ENCODE measurements around the gene ARF1.
A peak's percentile ranks its signal among the peaks of the same experiment; 100 is the strongest.

ARF1 gene

DNA sequence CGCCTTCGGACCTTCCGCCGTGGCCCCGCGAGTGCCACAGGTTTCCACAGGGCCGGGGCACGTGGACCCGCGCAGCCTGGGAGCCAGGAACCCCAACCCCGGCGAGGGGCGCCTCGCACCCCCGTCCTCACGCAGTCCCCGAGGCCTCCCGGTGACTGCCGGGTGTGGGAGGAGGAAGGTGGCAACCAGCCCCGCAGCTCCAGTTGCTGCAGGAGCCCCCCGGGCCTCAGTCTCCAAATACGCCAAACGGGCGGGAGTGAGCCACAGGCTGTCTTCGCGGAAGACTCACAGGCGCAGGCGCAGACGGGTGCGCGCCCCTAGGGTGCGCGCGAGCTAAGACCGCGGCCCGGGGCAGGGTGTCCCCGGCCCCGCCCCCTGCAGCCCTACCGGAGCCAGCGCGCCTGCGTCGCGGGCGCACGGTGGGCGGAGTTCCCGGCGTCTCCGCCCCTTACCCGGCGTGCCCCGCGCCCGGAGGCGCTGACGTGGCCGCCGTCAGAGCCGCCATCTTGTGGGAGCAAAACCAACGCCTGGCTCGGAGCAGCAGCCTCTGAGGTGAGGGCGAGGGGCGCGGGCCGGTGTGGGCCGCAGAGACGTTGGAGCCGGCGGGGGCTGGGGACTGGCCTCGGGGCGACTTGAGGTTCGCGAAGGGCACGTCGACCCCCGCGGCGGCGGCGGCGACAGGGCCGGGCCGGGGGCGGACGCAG, at the start of gene ARF1:
TSS of gene ARF1 (plus strand) at position 495 of the 704 bp plus-strand sequence. CDS start 14,407 bp downstream, outside the sequence.
- peak; percentile 99 for DNase-seq (ENCODE audit: low spot score)

DNA sequence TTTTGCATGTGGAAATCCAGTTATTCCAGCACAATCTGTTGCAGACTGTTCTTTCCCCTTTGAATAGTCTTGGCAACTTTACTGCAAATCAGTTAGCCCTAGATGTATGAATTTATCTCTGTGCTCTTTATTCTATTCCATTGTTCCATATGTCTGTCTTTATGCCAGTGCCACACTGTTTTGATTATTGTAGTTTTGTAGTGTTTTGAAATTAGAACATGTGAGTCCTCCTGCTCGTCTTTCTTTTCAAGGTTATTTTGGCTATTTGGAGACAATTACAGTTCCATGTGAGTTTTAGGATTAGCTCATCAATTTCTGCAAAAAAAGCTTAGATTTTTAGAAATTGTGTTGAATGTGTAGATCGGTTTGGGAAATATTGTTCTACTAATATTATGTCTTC, 49.1 kb upstream of the ARF1 start:
- DNase-seq (ENCODE audit: low spot score): no peak

DNA sequence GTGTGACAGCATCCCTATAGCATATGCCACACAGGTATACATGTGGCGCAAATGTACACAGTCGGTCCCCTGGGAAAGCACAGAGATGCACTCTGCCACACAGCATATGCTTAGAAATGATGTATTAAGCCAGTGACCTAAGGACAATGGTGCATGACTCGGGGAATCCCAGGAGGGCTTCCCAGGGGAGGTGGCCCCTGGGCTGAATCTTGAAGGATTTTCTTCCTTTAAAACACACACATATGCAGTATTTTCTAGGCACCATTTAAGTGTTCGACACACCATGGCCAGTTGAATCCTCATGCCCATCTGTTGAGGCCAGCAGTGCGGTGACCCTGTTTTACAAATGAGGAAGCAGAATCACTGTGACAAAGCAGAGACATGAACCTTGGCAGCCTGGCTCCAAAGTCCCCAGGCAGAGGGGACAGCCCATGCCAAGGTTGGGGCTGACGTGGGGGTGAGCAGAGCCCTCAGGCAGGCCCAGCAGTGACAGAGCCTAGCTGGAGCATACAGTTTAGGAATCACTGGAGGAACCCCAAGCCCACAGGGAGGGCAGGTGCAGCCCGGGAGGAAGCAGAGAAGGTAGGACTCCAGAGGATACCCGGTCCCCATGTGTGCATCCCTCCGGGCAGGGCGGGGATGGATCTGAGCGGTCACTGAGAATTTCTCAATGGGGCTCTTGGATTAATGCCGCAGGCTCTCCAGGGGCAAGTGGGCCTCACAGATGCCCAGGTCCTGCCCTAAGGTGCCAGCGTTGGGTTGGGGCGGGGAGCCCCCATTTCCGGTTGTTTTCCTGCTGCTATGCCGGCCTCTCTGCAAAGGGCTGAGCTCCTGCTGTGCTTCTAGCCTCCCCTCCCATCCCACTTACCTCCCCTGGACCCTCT, 47.3 kb upstream of the ARF1 start:
- DNase-seq (ENCODE audit: low spot score): no peak

DNA sequence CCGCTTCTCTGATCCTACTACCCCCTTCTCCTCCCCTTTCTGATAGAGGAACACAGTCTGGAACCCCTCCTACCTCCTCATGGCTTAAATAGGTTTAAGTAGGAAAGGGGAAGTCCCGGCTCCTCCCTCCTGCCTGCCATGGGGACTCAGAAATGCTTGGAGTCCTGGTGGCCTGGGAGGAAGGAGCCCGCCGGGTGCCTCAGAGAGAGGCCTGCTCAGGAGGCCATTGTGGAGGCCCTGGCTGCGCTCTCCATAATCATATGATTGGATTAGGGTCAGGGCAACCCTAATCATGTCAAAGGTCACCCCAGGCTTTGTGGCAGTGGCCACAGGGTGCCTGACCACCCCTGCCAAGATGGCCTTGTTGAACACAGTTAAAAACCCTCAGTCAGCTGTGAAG, 46.7 kb upstream of the ARF1 start:
- no peak for DNase-seq (ENCODE audit: low spot score)

GRCh38 chr1:228036701-228037231, 45.7 kb upstream of the ARF1 start:
- no peak for DNase-seq (ENCODE audit: low spot score)

DNA sequence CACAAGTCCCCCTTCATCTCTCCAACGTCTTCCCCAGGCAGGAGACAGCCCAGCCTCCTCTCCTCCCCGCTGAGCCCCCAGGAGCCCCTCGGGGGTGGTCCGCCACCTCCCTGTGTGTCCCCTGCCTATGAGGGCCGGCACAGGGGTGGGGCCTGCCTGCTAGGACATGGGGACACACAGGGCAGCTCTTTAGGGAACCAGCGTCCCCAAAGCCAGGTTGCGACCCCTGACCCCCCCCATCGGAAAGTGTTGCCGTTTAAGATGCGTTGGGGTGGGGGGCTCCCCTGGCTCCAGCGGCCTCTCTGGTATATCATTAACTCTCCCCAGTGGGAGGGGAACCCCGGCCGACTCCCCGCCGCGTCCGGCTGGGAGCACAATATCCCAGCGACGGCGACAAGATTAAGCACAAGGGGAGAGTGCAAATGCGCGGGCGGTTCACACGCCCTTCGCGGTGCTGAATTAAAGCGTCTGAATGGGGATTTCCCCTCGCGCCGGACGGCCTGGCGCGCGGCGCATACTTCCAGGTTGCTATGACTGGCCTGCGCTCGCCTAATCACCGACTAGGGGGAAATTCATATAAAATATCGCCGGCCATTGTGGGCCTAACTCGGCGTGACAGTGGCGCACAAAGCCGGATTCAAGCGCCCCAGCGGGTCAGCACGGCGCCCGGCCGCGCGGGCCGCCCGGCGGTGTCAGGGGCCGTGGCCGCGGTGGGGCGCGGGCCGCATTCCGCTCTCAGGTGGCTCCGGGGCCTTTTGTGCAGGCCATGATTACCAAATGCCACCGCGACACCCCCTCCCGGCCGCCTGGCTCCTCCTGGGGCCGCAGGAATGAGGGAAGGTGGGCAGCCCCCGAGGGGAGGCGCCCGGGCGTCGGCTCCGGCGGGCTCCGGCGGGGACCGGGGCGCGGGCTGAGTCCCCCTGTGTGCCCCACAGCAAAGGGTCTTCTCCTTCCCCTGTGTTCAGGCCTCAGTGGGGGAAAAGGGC, 44.8 kb upstream of the ARF1 start:
- no peak for DNase-seq (ENCODE audit: low spot score)

- no peak for DNase-seq (ENCODE audit: low spot score)
These were observed 44.0 kb upstream of the ARF1 start for GRCh38 chr1:228038387-228039005.

DNA sequence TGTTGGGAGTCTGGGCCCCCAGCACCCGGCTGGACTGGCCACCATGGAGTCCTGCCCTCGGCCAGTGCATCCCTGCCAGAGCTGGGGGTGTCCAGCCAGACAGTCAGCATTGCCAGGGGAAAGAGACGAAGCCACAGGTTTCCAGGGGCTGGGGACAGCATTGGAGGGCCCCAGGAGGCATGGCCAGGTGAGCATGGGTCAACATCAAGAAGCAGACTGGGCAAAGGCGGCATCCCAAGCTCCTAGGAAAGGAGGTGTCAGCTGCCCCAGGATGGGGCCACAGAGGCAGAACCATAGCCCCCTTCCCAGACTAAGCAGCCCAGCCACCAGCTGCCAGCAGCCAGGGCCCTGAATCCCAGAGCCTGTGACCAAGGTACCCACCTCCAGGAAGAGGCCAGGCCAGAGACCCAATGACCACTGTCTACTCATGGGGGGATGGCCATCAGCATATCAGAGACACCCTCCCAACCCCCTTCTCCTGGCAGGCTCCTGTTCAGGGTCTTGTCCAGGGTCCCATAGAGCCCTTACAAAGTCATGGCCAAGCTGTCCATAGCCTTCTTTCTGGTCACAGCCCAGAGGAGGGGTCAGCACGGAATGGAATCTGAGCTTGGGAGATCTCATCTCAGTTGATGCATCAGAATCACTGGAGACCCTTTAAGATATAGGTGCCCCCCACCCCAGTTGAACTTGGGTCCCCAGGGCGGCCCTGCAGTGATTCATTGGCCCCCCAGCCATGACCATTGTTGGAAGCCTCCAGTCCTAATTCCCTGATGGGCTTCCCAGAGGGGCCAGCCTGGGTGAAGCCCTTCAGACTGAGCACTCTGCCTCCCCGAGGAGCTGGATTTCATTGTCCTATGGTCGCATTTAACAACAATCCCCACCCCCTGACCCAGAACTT, 43.3 kb upstream of the ARF1 start:
- DNase-seq (ENCODE audit: low spot score): no peak

GRCh38 chr1:228039986-228040385, 42.5 kb upstream of the ARF1 start:
- no peak for DNase-seq (ENCODE audit: low spot score)

DNA sequence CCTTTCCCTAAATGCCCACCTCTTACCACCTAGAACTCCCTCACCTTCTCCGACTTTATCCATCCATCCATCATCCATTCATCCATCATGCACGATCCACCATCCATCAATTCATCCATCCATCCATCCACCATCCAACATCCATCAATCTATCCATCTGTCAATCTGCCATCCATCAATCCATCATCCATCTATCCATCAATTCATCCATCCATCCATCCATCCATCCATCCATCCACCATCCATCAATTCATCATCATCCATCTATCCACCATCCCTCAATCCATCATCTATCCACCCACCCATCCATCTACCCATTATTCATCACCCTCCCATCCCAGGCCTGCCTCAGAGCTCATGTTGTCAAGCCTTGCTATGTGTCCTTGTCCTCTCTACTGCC, 41.2 kb upstream of the ARF1 start:
- no peak for DNase-seq (ENCODE audit: low spot score)

DNA sequence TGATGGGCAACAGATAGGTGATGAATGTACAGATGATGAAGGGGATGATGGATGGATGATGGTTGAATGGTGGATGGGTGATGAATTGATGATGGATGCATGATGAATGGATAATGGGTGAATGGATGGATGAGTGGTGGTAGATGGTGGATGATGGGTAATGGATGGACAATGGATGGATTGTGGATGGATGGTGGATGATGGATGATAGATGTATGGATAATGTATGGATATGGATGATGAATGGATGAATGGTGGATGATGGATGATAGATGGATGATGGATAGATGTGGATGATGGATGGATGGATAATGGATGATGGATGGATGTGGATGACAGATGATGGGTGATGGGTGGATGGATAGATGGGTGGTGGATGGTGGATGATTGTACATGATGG, 40.0 kb upstream of the ARF1 start:
- DNase-seq (ENCODE audit: low spot score): no peak

DNA sequence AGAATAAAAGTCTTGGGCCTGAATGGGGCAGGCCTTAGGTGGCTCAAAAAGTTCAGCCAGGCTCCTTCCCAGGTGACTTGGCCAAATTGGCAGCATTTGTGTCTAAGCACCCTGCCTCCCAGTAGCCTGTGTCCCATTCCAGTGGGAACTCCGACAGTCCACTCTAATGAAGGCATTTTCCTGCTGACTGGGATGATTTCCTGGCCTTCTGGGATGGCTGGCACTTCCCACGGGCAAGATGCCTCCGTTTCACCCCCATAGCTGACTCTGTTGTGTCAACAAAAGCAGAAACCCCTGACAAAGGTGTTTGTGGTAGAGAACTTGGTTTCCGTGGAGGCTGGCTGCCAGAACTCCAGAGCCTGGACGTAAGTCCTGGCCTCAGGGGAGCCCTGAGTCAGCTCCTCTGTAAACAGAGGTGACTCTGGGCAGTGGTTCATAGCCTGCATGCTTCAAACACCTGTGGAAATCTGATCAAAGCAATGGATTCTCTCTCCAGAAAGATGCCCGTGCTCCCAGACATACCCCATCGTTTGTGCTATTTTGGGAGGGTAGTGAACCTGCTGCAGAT, 39.1 kb upstream of the ARF1 start:
- DNase-seq (ENCODE audit: low spot score): no peak

DNA sequence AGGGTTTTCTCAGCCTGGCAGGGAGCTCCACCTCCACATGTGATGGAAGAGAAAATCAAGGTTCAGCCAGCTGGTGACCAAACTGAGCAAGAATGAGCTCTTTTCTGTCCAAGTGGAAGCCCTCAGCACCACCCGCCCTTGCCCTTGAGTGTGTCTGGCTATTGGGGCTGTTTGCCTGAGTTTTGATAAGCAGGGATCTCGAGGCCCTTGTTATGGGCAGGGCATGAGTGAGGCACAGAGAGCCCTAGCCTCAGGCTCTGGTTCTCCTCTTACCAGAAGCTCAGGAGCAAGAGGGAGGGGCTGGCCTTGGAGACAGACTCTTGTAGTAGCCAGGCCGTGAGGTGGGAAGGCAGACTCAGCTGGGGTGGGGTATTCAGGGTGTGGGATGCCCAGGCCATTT, 37.5 kb upstream of the ARF1 start:
- DNase-seq (ENCODE audit: low spot score): no peak

DNA sequence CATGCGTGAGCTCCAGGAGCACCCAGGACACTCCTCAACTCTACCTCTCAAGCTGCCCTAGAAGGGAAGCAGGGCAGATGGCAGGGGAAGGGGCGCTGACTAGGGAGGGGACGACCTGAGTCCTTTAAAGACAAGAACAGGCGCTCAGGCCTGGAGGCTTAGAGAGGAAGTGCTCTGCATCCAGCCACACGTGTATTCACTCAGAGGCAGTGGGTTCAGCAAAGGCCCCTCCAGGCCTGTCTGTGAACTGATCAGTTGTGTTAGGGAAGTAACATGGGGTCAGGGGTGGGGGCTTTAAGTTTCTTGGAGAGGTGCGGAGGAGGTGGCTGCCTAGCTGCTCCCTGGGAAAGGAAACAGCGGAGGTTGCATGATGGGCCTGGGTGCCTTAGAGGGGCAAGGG, 37.1 kb upstream of the ARF1 start:
- DNase-seq (ENCODE audit: low spot score): no peak

- no peak for DNase-seq (ENCODE audit: low spot score)
These were observed 36.6 kb upstream of the ARF1 start for GRCh38 chr1:228045871-228046270.

DNA sequence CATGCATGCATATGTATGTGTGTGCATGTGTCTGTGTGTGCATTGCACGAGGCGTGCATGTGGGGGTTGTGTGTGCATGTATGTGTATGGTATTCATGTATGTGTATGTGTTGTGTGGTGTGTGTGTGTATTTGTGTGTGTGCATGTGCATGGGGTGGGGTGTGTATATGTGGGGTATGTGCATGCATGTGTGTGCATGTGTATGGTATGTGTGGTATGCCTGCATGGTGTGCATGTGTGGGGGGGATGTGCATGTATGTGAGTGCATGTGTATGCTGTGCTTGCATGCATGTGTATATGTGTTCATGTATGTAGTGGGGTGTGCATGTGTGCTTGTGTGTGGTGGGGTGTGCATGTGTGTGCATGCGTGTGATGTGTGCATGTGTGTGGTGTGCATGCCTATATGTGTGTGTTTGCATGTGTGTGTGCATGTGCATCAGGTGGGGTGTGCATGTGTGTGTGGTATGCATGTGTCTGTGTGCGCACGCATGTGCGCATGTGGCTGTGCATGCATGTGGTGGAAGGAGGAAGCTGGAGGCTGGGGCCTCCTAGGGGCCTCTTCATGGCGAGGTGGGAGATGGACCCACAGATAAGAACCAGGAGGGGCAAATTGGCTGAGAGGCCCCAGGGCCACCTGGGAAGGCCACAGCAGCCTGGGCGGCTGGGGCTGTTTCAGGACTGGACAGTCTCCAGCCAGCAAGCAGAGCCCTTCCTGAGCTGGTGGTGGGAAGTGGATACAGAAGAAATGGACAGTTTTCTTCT, 35.9 kb upstream of the ARF1 start:
- DNase-seq (ENCODE audit: low spot score): no peak

GRCh38 chr1:228047183-228047466, 35.4 kb upstream of the ARF1 start:
- DNase-seq (ENCODE audit: low spot score): no peak

DNA sequence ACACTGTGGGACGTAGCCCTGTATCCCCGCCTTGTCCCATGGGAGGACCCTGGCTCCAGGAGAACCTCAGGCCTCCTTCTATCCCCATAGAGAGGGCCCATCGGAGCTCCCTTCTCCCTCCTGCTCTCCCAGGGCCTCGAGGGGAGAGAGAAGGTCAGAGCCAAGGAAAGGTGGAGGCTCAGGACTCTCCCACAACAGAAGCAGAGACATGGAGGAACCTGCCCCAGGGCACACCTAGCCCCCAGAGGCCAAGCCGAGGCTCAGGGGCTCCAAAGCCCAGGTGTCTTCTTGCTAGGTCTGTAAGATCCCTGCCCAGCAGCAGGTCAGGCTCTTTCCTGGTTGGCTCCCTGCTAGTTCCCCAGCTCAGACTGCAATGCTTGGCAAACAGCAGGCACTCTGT, 34.4 kb upstream of the ARF1 start:
- DNase-seq (ENCODE audit: low spot score): no peak

GRCh38 chr1:228048659-228049298, 33.7 kb upstream of the ARF1 start:
- DNase-seq (ENCODE audit: low spot score): no peak

All from AG08395 (cell line).